Stomach (tissue), 4 donors: ENCODE measurements around the gene CHP2.

Experiments used
- EP300 ChIP-seq: sonication (generic); formaldehyde crosslinking; IDR thresholded peaks from one replicate; pipeline ENCODE4 v1.6.1; 2017; ENCODE audit warnings: antibody characterized with exemption
- POLR2A ChIP-seq, 4 donors: fragments of 450-650 bp; IDR thresholded peaks; one replicate each; pipeline ENCODE4 v1.6.1; 2016; ENCODE audit warnings: antibody characterized with exemption in 4 of 4, control low read depth in 2 of 4, mild to moderate bottlenecking in 1 of 4, moderate library complexity in 1 of 4
- POLR2AphosphoS5 ChIP-seq, 3 donors: sonication (generic); formaldehyde crosslinking; IDR thresholded peaks; one replicate each; pipeline ENCODE4 v1.6.1; 2016; ENCODE audit warnings: antibody characterized with exemption in 3 of 3

DNA sequence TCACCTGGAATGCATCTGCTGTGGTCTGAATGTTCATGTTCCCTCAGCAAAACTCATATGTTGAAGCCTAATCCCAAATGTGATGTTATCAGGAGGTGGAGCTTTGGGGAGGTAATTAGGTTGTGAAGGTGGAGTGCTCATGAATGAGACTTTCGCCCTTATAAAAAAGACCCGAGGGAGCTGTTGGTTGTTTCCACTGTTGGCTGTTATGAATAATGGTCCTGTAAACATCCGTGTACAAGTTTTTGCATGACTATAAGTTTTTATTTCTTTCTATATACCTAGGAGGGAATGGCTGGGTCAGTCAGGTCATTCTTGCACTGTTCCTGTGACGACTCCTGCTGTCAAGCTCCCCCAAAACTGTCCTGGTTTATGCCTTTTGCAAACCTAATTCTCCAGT, 9.6 kb upstream of the CHP2 start:
- no peak for TF ChIP-seq POLR2A (IDR thresholded peaks at IDR 0.05)
- no peak for TF ChIP-seq POLR2AphosphoS5 (IDR thresholded peaks at IDR 0.05)
- no peak for TF ChIP-seq EP300
